Ascending aorta (tissue), 2 donors: ENCODE results near the gene SLC24A3. TPM values are rescaled to one million over a fixed set of nuclear protein-coding genes. Genes with fewer than 3 reads are reported as not detected.

Source experiments
- DNase-seq, 2 donors: peaks; one replicate each; pipeline ENCODE4 v3.0.0-alpha.2; 2019; ENCODE audit warnings: low spot score in 2 of 2
- H3K27ac ChIP-seq, 2 donors: fragments of 200-600 bp; sonication (generic); one replicate each; pipeline ENCODE4 v1.5.1; 2016 to 2017; ENCODE audit warnings: mild to moderate bottlenecking in 1 of 2
- H3K27me3 ChIP-seq: fragments of 200-600 bp; sonication (generic); one replicate; pipeline ENCODE4 v1.5.1; 2017
- H3K36me3 ChIP-seq, 2 donors: fragments of 200-600 bp; sonication (generic); one replicate each; pipeline ENCODE4 v1.5.1; 2016
- H3K4me1 ChIP-seq, 2 donors: fragments of 200-600 bp; sonication (generic); one replicate each; pipeline ENCODE4 v1.5.1; 2016 to 2017; ENCODE audit warnings: mild to moderate bottlenecking in 1 of 2
- H3K4me3 ChIP-seq, 2 donors: fragments of 200-600 bp; sonication (generic); one replicate each; pipeline ENCODE4 v1.5.1; 2016 to 2017; ENCODE audit warnings: mild to moderate bottlenecking in 1 of 2
- H3K9me3 ChIP-seq, 2 donors: fragments of 200-600 bp; sonication (generic); one replicate each; pipeline ENCODE4 v1.5.1; 2016
- intact Hi-C: fragments of 100-400 bp; cut with DNase I; formaldehyde crosslinking; loops from one replicate; pipeline ENCODE4 v1.15.1; 2023
- total RNA-seq: library from RNA; depleted of rRNA; stranded (reverse); fragments of >200 nt; gene quantifications from one replicate; pipeline ENCODE4 v1.1.0, GENCODE V29; 2016
- TF ChIP-seq, protein P1 (sequence below), 3 experiments: fragments of 200-600 bp in 2 of 3; fragments of 450-650 bp in 1 of 3; sonication (generic) in 2 of 3; IDR thresholded peaks; one replicate each; pipeline ENCODE4 v1.5.1; 2016 to 2019; ENCODE audit warnings: antibody characterized with exemption in 3 of 3, mild to moderate bottlenecking in 1 of 3, moderate library complexity in 1 of 3

The SLC24A3 gene
- total RNA-seq, 1 donor from 2014 or later = 12.9 TPM

DNA sequence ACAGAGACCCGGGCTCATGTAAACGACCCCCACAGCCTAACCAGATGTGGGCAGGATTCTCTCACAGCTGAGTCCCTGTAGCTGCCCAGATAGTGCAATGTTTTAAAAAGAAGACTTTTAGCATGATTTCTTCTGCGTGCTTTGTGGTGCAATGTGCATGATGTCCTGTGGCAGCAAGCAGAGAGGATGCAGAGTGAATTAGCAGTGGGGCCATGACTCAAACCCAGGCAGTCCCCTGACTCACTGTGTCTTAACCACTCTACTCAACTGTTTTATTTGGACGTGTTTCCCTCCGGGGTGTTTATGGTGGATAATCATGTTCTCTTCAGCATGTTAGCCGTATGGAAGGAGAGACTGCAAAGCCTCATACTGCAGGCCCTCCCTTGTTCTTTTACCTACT is 247.9 kb downstream of the SLC24A3 start:
- Histone ChIP-seq H3K36me3 (no peaks in the 10 kb centered on the region), H3K4me3 (no peak overlapping the region), H3K4me1 (peaks cover 0 to 15% of the 10 kb centered on the region in 2 donors), H3K27me3 (no peaks in the 10 kb centered on the region), H3K9me3 (no peaks in the 10 kb centered on the region), H3K27ac (no peak overlapping the region)
- DNase-seq = no peak
- intact Hi-C loops = no loop called here
- TF ChIP-seq, protein P1, sequence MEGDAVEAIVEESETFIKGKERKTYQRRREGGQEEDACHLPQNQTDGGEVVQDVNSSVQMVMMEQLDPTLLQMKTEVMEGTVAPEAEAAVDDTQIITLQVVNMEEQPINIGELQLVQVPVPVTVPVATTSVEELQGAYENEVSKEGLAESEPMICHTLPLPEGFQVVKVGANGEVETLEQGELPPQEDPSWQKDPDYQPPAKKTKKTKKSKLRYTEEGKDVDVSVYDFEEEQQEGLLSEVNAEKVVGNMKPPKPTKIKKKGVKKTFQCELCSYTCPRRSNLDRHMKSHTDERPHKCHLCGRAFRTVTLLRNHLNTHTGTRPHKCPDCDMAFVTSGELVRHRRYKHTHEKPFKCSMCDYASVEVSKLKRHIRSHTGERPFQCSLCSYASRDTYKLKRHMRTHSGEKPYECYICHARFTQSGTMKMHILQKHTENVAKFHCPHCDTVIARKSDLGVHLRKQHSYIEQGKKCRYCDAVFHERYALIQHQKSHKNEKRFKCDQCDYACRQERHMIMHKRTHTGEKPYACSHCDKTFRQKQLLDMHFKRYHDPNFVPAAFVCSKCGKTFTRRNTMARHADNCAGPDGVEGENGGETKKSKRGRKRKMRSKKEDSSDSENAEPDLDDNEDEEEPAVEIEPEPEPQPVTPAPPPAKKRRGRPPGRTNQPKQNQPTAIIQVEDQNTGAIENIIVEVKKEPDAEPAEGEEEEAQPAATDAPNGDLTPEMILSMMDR (IDR thresholded peaks at IDR 0.05) = no peak

DNA sequence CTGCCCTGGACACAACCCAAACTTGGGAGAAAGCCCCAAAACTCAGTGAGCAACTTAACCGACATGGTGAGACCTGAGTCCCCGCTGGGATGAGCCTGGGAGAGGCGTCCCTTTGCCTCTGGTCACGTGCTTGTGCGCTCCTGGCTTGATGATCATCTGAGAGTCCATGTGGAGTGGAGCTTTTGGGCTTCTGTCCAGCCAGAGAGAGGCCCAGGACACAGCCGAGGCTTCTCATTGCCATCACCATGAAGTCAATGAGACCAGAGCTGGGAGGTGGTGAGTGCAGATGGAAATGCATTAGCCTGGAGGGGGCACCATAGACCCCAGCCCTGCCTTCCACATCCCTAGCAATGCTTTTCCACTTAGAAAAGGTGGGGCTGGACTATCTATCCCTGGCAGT is 250.0 kb downstream of the SLC24A3 start:
- H3K4me3 ChIP-seq = no peak overlapping the region
- intact Hi-C loops = no loop called here
- TF ChIP-seq, protein P1 (IDR thresholded peaks at IDR 0.05) = no peak
- no peak overlapping the region for H3K27ac ChIP-seq
- H3K27me3 ChIP-seq = no peaks in the 10 kb centered on the region
- no peaks in the 10 kb centered on the region for H3K9me3 ChIP-seq
- DNase-seq = peak in 1 of 2 donors; percentile 45
- H3K4me1 ChIP-seq = peaks cover 0 to 6% of the 10 kb centered on the region in 2 donors
- no peaks in the 10 kb centered on the region for H3K36me3 ChIP-seq

DNA sequence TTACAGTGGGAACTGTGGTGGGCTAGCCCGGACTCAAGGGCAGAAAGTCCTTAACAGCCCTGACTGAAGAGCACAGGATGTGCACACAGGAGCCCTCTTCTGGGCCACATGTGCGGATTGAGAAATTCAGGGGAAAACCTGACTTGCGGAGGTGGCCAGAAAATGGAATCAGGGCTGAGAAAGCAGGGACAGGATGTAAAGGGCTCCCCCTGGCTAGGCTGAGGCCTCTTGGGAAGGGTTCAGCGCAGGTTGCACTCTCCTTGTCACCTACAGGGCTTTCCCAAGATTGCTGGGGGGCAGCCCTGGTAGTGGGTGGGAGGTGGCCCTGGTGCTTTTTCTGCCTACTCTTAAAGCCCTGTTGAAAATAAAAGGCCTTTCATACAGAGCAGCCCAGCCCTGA is 251.2 kb downstream of the SLC24A3 start:
- intact Hi-C loops = no loop called here
- Histone ChIP-seq H3K4me1 (no peaks in the 10 kb centered on the region), H3K9me3 (no peaks in the 10 kb centered on the region), H3K27me3 (no peaks in the 10 kb centered on the region), H3K27ac (no peak overlapping the region), H3K36me3 (no peaks in the 10 kb centered on the region), H3K4me3 (no peak overlapping the region)
- TF ChIP-seq, protein P1 (IDR thresholded peaks at IDR 0.05) = no peak
- no peak for DNase-seq

DNA sequence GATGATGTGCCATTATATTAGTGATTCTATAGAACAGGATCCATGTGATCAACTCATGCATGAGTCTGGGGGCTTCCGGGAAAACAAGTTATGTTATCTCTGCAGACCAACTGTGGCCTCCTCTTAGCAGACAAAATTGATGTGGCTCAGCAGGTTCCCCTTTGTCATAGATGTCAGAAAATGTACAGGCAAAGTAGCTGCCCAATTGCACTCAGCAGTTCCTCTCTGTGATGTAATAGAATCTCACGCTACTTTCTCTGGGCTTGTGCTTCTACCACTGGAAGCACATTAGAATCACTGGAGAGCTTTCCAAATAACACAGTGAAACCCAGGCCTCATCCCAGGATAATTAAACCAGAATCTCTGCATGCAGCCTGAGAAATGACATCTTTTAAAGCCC is 253.1 kb downstream of the SLC24A3 start:
- Histone ChIP-seq H3K27me3 (no peaks in the 10 kb centered on the region), H3K4me1 (no peaks in the 10 kb centered on the region), H3K4me3 (no peak overlapping the region), H3K36me3 (no peaks in the 10 kb centered on the region), H3K27ac (no peak overlapping the region), H3K9me3 (no peaks in the 10 kb centered on the region)
- TF ChIP-seq, protein P1 (IDR thresholded peaks at IDR 0.05) = no peak
- DNase-seq = no peak
- intact Hi-C loops = no loop called here

DNA sequence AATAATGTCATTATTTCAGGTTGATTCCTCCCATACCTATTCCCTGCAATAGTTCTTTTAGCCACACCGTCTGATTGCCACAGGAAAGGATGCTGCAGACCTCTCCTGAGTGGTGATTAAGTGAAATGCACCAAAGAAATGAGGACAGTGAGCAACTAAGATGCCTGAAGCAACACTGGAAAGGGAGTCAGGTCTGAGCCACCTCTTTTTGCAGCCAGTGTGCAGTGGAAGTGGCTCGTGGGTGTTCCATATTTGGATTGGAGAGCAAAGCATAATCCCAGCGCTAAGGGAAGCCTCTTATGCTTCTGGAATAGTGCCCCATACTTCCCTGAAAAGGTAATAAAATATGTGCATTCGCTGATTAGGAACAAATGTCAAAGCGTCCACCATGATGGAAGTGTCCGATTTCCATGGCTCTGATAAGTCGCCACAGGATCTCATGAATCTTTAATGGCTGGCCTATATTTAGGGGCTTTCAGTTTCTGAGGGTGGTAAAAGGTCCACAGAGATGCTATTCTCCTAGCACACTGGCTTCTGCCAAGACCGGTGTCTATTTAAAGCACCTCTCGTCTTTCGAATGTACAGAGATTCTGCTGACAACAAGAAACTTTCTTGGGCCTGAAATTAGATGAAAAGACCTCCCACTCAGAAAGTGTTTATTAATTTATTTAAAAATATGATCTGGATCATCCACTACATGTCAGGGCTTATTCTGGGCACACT is 253.9 kb downstream of the SLC24A3 start:
- Histone ChIP-seq H3K36me3 (no peaks in the 10 kb centered on the region), H3K27ac (no peak overlapping the region), H3K4me3 (no peak overlapping the region), H3K27me3 (no peaks in the 10 kb centered on the region), H3K9me3 (no peaks in the 10 kb centered on the region), H3K4me1 (no peaks in the 10 kb centered on the region)
- no peak for DNase-seq
- TF ChIP-seq, protein P1 (IDR thresholded peaks at IDR 0.05) = no peak
- intact Hi-C loops = no loop called here
